IPS-NIHi11 (cell line): ENCODE results near the gene CHN2.

Experiments used
- DNase-seq: peaks from one replicate; pipeline ENCODE4 v3.0.0; 2012; ENCODE audit warnings: mixed read lengths, low spot score

Gene CHN2

DNA sequence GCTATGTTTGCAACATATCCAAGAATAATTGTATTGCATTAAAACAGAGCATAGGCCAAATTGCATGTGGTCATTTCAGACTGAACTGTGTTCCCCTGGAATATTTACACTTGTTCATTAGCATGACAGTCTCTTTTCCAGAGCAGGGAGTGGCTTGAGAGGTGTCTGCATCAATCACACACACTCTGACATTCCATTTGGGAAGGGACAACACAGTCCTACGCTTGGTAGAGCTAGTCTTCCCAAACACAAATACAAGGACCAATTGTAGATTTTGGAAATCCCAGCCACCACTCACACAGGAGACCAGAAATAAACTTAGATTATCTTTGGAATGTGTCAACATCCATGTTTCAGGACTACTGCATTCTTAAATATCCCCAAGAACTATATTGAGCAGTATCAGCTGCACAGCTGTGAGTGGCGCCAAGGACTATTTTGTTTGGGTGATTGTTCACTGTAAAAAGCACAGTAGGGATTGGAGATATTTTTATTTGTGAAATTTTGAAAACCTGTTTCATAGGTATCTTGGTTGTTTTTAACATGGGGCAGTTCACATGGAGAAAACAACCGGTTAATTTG is 275.5 kb downstream of the CHN2 start:
- no peak for DNase-seq

GRCh38 chr7:29471444-29472138 is 277.0 kb downstream of the CHN2 start:
- DNase-seq = no peak

DNA sequence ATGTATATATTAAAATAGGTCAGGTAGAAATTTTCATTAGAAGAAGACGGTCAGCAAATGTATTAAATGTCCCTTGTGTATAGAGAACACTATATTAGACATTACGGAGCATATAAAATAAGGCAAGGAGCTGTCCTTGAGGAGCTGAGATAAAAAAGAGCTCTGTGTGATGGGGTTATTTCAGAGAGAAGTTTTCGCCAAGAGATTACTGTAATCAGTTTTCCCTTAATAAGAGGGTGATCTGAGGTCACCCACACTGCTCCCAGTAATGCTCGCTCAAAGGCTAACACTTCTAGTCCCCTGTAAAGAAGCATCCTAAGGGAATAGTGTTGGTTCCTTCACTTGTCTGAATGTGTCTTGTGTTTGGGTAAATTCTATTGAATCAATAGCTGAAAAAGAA is 282.3 kb downstream of the CHN2 start:
- DNase-seq = no peak

DNA sequence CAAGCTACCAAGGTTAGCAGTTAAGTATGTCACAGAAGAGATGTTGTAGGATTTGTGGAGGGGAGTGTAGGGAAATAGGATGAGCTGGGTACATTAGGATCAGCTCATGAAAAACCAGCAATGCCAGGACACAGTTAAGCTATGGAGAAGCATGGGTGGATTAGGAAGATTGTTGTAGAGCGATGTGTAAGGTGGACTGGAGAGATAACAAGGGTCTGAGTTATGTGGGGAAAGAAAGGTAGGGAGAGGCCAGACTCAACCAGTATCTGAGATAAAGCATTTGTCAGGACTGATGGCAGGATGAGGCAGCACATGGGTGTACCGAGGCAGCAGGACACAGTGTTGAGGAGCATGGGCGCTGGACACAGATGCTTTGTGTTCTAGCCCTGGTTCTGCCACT is 283.7 kb downstream of the CHN2 start:
- no peak for DNase-seq

DNA sequence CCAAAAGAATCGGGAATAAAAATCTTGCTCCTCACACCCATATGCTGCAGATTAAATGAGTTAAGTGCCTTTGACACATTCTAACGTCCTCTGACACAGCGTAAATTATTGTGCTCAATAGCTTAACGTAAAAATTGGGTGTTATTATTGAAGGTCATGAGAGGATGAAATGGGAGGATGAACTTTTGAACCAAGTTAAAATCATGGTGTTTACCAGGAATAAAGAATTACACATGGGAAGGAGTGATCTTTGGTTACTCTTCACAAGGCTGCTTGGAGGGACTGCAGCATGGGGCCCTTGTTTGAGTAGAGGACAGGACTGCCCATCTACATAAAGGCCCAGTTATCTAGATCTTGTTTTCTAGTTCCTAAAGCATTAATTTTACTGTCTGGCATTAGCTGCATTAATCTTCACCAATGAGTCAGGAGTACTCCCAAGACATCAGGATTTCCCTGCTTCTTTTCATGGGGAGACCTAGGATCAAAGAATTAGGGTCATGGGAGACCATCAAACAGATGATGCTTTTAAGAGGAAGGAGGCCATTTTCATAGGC is 284.2 kb downstream of the CHN2 start:
- DNase-seq = no peak

DNA sequence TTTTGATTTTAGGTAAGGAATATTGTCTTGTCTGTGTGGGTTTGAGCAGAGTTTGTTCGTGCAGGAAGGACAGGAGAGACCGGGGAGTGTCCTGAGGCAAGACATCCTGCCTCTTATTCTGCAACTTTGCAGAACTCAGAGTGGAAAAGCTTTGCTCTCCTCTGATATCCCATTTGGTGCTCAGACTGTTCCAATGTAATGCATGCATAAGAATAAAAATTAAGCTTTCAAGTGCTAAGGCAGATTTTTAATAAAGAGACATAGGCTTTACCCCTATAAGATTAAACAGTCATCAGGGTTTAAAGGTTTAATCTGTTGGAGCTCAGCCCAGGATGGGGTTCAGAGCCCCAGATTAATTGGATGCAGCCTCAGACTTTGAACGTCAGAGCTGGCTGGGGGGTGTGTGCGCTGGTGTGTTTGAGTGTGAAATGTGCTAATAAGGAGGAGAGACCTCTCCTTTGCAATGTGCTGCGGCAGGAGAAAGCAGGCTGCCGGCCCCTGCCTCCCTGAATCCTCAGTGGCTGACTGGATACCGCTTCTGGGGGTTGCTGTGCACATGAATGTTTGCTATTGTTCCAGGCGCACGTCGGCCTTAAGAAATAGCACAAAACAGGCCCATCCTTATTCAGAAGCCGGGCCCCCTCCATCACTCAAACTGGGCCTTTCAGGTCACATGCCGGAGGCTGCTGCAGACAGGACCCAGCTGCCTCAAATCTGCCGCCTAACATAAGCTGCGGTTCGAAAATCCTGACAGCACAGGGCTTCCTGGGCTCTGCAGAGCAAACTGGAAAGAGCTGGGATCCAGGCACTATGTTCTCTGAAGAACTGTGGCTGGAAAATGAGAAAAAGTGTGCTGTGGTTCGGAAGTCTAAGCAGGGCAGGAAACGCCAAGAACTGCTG is 285.0 kb downstream of the CHN2 start:
- no peak for DNase-seq

DNA sequence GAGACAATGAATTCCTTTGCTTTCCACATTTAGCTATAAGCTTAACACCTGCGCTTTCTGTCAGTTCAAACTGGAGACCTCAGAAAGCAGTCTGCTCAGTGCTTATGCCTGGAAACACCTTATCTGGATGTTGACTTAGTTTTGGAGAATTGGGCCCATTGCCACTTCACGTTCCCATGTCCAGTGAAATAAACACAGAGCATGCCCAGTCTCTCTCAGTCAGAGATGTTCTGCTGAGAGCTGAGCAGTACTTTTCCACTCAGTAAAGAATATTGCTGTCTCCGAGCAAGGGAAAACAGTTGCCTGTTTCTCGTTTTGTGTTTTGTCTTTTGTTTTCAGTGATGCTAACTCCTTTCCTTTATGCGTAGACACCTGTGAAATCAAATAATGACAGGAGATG is 285.9 kb downstream of the CHN2 start:
- no peak for DNase-seq

DNA sequence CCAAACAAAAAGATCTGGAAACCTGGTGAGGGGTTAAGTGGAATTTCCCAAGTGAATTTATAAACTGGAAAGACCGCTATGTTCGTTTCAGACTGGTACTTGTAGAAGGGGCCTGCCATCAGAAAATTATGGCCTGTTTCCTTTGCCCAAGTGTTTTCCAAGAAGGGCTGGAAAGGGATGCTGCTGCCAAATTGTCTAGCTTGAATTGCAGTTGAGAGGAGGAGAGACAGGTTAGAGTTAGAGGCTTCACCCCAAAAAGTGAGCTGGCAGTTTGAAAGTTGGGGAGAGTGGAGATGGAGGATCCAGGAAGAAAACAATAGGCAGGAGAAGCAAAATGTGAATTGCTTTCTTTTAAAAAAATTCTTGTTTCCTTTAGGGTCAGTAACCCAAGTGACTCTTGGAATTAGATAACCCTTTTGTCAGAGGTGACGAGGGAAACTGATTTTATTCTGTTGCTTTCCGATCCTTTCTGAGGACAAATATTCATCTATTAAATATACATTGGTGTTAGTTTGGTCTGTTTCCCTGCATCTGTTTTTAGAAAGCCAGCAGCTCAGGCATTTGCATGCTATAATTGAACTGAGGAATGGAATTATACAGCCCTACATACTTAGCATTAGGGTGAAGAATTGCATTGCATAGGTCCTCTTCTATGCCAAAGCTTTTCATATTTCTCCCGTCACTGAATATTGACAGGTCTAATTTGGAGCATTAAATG is 286.5 kb downstream of the CHN2 start:
- DNase-seq = no peak

- no peak for DNase-seq
Measured at GRCh38 chr7:29482056-29482455, 287.5 kb downstream of the CHN2 start.

DNA sequence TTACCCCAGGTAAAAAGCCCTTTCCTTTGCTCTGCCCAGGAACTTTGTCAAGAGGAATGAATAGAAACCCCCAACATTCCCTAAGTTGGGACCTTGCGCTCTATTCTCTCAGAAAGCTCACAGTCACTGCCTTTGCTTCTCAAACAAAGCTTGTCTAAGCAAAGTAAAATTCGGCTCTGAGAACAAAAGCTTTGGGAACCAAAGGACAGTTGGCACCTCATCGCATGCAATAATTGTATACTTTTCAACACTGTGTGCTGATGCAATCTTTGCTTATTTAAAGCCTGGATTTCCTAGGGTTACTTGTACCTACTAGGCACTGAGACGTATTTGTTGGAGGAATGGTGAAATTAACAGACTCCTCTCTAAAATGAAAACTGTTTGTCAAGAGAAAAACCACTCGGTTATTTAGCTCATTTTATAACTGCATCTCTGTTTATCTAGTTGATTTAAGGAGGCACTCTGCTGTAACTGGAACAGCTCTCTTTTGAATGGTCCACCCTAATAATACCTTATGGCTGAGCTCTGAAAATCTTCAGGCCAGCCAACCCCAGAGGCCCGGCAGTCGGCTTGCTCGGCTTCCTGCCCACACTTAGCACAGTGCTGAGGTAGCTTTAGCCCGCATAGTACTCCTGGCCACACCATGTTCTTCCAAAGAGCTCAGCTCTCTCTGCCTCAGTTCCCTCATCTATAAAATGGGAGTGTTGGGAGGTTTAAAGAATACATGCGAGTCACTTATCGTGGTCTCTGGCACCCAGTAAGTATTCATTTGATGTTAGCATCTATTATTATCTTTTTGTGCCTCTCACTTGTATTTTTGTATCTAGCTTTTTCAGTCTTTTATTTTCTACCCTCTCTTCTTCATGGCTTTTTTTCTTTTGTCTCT is 288.9 kb downstream of the CHN2 start:
- DNase-seq = no peak

GRCh38 chr7:29484280-29484679 is 289.7 kb downstream of the CHN2 start:
- DNase-seq = no peak

DNA sequence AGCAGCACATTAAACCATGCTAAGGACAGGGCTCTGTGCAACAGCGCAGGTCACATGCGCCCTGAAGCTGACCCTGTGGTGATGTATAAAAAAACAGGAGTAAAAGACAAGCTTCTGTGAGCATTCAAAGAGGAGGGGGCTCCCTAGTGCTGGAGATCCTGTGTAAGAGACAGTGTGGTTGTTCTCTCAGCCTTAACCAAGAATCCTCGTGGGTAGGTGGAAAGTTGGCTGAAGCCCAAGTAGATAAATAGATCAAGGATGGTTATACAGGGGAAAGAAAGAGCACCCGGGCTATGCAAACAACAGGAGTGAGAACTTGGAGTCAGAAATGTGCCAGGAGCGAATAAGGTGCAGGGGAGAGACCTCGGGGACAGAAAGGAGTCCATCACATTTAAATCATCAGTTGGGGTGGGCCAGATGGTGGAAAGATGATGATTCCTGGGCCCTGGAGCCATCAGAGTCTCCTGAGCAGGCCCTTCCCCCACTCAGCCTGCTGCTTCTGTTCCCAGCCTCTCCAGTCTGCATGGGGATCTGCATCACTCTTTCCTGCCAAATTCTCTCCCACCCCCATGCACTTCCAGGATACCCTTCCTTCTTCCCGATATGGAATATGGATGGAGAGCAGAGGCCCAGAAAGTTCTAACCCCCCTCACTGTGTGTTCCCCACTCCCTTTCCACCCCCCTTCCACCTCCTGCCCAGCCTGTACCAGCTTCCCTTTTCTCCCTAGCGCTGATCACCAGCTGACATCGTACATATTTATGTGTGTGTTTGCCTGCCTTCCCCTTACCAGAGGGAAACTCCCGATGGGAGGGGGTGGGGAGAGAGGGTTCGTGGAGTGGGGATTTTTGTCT is 291.0 kb downstream of the CHN2 start:
- no peak for DNase-seq

DNA sequence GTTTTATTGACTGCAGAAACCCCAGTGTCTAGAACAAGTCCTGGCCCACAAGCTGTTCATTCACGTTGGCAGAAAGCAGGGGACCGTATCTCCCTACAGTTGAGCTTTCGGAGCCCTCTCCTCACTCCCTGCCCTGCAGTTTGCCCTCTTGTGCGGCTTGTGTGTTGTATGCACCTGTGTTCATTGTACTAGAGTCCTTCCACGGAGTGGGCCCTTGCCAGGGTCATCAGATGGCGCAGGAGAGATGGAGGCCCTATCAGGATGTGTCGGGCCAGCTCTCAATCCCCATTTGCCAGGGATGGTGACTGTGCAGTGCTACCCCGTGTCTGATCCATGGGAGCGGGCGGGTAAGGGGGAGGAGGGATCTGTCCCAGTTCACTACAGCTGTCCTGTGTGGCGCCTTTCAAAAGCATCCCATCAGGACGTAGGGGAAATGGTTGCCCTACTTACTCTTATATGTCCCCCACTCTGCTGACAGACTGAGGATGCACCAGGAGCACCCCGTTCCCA is 291.7 kb downstream of the CHN2 start:
- DNase-seq = no peak

GRCh38 chr7:29487424-29487823 is 292.8 kb downstream of the CHN2 start:
- no peak for DNase-seq

GRCh38 chr7:29488203-29488970 is 293.8 kb downstream of the CHN2 start:
- DNase-seq = no peak

GRCh38 chr7:29488977-29489376 is 294.4 kb downstream of the CHN2 start:
- no peak for DNase-seq

GRCh38 chr7:29490094-29490607 is 295.6 kb downstream of the CHN2 start:
- no peak for DNase-seq

DNA sequence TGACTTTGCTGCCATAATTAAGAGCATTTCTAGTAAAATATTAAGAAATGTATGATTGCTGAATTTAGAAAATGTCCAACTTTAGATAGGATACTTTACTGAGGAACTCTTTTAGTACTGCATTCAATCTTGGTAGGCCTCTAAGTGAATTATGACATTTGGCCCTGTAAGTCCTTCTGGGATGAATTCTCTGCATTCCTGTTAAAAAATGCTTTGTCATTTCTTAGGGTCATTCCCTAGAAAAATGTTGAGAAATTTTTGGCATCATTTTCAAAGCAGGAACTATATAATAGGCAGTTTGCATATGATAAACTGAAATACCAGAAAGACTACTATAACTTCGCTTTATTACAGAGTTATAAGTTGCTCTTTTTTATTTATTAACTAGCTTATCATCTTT is 299.8 kb downstream of the CHN2 start:
- DNase-seq = no peak

- peak; percentile 26 for DNase-seq
Measured at GRCh38 chr7:29495653-29496052, 301.1 kb downstream of the CHN2 start.
